HG03460 (cell line): ENCODE measurements around the gene ZNF853.
"Not testable (repeated sequence)": the region's sequence is repeated elsewhere in the genome, so short reads cannot be mapped to it uniquely, and the experiment has no call there.

Experiments
- ATAC-seq: cut with Tn5 transposase; IDR thresholded peaks from one replicate; pipeline ENCODE4 v1.9.1; 2021; ENCODE audit not compliant: unreplicated experiment

Gene ZNF853

DNA sequence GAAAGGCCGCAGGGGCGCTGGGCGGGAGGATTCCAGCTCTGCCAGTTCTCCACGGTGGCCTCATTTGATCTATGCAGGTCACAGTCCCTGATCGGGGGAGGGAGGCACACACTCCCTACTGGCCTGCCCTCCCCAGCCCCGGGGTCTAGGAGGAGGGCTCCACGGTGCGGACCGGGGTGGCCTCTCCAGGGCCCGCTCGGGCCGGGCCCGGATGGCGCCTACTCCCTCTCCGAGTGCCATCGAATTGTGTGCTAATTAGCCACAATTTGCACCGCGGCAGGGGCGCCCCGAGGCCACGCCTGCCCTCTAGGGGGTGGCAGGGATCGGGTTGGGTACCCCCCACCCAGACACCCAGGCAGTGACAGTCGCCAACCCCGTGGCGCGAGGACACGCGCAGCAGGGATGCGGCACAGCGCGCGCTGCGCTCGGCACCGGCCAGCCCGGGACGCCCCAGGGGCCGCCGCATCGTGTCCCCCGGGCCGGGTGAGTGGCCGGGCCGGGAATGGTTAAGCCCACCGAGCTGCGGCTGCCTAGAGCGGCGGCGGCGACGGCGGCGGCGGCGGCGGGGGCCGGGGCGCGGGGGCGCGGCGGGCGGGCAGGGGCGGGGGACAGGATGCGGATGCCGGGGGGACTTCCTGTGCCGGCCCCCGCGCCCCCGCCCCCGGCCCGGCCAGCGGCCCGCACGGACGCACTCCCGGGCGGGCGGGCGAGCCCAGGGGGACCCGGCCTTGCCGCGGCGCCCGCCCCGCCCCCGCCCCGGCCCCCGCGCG is at the start of gene ZNF853:
TSS of gene ZNF853 (plus strand) at position 658 of the 770 bp plus-strand sequence. CDS start 565 bp downstream, outside the sequence.
- ATAC-seq, result no peak

- ATAC-seq, result no peak
Measured at GRCh38 chr7:6565655-6566054, 49.8 kb upstream of the ZNF853 start.

- ATAC-seq, result no peak
Measured at GRCh38 chr7:6567886-6568285, 47.5 kb upstream of the ZNF853 start.

DNA sequence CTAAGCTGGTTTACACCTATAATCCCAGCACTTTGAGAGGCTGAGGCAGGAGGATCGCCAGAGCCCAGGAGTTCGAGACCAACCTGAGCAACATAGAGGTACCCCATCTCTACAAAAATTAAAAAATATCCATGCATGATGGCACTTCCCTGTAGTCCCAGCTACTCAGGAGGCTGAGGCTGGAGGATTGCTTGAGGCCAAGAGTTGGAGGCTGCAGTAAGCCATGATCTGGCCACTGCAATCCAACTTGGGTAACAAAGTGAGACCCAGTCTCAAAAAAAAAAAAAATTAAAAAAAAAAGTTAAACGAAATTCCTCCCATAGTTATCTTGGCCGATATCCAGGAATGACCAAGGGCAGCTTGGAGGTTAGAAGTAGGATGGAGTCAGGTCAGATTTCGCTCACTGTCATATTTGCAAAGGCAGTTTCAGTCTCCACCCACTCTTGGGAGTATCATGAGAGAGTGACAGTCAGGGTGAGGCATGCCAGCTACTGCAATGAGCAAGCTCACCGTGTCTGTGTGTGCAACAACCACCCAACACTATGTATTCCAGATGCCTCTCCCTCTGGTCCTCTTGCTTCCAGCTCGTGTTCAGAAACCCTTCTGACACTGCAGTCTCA is 44.1 kb upstream of the ZNF853 start:
- no peak for ATAC-seq

DNA sequence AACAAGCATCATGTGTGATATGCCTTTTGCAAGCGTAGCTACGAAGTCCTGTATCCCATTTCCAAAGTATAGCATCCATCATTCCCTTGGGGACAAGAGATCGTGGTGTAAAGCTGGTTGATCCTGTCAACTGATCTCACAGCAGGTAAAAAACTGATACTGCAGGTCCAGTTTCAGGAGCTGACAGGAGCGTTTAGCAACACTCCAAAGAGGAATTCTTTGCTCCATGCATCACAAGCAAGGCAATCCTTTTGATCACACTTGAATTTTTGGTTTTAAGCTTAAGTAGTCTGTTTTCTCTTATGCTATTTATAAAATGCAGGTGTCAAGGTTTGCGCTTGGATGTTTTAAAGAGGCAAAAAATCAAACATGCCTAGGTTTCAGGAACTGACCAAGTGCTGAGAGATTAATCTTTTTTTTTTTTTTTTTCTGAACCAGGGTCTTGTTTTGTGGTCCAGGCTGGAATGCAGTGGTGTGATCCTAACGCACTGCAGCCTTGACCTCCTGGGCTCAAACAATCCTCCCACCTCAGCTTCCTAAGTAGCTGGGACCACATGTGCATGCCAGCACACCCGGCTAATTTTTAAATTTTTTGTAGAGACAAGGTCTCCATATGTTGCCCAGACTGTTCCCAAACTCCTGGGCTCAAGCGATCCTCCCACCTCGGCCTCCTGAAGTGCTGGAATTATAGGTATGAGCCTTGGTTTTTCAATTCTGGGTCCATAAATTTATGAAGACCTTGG is 40.0 kb upstream of the ZNF853 start:
- ATAC-seq, result no peak

GRCh38 chr7:6576024-6576866 is 39.2 kb upstream of the ZNF853 start:
- no peak for ATAC-seq

DNA sequence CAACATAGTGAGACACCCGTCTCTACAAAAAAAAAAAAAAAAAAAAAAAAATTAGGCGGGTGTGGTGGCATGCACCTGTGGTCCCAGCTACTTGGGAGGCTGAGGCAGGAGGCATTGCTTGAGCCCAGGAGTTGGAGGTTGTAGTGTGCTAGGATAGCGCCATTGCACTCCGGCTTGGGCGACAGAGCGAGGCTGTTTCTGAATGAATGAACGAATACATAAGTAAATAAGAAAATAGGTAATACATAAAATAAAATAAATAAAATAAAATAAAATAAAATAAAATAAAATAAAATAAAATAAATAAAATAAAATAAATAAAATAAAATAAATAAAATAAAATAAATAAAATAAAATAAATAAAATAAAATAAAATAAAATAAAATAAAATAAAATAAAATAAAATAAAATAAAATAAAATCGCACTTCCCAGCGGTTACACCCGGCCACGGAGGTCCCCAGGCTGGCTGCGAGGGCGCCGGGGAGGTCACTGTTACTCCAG is 38.5 kb upstream of the ZNF853 start:
- not testable (repeated sequence) for ATAC-seq

DNA sequence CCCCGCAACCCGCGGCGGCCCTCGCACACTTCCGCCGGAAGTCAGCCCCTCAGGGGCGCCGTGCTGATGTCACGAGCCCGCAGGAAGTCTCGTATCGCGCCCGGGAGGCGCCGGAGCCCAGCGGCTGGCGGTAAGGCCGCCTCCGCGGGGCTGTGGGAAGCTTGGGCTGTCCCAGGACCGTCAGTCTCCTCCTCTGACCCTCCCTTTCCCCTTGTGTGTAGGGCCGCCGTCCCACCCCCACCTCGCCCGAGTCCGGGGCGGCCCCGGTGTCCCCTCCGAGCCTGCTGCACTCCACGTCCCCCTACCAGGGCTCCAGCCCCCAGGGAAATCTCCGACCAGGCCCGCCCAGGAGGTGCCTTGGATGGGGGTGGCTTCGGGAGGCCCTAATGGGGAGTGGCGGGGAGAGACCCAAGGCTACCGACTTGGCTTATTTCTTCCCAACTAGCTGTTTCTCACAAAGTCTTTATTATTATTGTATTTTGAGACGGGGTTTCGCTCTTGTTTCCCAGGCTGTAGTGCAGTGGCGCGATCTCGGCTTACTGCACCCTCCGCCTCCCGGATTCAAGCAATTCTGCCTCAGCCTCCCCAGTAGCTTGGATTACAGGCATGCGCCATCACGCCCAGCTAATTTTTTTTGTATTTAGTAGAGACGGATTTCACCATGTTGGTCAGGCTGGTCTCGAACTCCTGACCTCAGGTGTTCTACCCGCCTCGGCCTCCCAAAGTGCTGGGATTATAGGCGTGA is 37.9 kb upstream of the ZNF853 start, which contains the start of gene ZDHHC4:
TSS of gene ZDHHC4 (plus strand) at position 86 of the 745 bp plus-strand sequence. CDS start 3,108 bp downstream, outside the sequence.
- ATAC-seq, result peak; percentile 94

GRCh38 chr7:6578114-6579084 is 37.0 kb upstream of the ZNF853 start:
- ATAC-seq, result no peak

DNA sequence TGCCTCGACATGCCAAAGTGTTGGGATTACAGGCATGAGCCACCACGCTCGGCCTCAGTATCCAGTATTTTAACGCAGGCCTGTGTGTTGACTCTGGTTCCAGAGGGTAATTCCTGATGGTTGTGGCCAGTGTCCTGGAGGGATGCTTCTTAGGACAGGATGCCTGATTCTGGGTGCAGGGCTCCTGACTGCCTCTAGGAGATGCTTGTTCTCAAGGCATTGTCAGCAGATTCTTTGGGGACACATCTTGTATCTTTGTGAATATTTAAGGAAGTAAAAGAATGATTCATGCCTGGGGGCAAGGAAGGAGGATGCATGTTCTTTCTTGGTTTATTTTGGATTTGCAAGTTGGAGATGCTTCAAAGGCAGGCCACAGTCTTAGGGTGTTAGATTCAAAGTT is 36.0 kb upstream of the ZNF853 start:
- ATAC-seq, result no peak

DNA sequence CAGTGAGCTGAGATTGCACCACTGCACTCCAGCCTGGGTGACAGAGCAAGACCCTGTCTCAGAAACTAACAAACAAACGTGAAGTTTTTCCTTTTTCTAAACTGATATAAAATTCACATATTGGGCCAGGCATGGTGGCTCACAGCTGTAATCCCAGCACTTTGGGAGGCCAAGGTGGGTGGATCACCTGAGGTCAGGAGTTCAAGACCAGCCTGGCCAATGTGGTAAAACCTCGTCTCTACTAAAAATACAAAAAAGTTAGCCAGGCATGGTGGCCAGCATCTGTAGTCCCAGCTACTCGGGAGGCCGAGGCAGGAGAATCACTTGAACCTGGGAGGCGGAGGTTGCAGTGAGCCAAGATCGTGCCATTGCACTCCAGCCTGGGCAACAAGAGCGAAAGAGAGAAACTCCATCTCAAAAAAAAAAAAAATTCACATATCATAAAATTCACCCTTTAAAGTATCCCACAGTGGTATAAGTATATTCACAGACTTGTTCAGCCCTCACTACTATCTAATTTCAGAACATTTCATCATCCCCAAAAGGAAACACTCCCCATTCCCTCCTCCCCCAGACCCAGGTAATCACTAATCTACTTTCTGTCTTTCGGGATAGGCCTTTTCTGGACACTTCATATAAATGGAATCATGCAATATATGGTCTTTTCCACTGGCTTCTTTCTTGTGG is 29.5 kb upstream of the ZNF853 start:
- ATAC-seq, result not testable (repeated sequence)

GRCh38 chr7:6588566-6588965 is 26.8 kb upstream of the ZNF853 start:
- ATAC-seq, result no peak

- no peak for ATAC-seq
Measured at GRCh38 chr7:6589151-6589828, 26.1 kb upstream of the ZNF853 start.

- peak; percentile 88 for ATAC-seq
Measured at GRCh38 chr7:6589829-6590644, 25.4 kb upstream of the ZNF853 start, which contains the start of gene INTS15. Gene INTS15 (plus strand): TSS chr7:6590021. CDS start chr7:6590284, 263 bp downstream.

DNA sequence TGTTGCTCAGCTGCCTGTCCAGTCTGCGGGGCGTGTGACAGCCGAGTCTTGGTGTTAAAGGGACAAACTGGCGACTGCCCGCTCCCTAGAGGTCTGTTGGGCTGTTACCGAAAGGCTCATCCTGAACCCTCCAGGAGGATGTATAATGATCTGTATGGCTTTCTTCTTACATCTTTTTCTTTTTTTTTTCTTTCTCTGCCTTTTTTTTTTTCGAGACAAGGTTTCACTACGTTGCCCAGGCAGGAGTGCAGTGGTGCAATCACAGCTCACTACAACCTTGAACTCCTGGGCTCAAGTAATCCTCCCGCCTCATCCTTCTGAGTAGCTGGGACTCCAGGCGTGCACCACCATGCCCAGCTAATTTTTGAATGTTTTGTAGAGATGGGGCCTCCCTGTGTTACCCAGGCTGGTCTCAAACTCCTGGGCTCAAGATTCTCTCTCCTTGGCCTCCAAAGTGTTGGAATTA is 24.7 kb upstream of the ZNF853 start:
- peak; percentile 30 for ATAC-seq

DNA sequence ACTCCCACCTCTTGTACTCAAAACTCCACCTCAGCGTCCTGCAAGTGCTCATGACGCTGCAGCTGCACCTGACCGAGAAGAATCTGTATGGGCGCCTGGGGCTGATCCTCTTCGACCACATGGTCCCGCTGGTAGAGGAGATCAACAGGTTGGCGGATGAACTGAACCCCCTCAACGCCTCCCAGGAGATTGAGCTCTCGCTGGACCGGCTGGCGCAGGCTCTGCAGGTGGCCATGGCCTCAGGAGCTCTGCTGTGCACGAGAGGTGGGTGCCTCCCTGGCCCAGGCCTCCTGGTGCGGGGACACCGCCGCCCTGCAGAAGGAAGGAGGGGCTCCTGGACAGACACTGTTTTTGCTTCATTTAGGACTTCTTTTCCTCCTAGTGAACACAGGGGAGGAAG is 15.3 kb upstream of the ZNF853 start:
- no peak for ATAC-seq

DNA sequence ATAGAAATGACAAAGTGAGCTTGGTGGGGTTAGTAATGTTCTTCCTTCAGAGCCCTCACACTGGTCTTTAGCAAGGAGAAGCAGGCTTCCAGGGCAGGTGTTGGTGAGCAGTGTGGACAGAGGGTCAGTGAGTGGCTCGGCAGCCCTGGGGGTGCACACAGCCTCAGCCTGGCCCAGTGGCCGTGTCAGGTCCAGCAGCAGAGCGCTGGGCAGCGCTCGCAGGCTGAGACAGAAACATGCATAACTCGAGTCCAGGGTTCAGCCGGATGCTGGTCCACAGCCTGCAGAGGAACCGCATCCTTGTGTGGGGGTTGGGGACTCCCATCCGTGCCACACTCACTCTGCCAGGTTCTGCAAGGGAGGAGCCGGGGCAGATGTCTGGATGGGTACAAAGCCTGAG is 11.0 kb upstream of the ZNF853 start:
- no peak for ATAC-seq
